Activated naive CD8-positive, alpha-beta T cell treated with anti-CD3 and anti-CD28 coated beads for 36 hours (primary cell): ENCODE results near the gene ENTREP1. TPM values are rescaled to one million over a fixed set of nuclear protein-coding genes. Genes with fewer than 3 reads are reported as not detected.
A peak's percentile ranks its signal among the peaks of the same experiment; 100 is the strongest.
"Not testable (repeated sequence)": the region's sequence is repeated elsewhere in the genome, so short reads cannot be mapped to it uniquely, and the experiment has no call there.

Source experiments
- DNase-seq: peaks from one replicate; pipeline ENCODE4 v3.0.0; 2021
- H3K27ac Mint-ChIP-seq: one replicate; pipeline ENCODE4 v1.8.0; 2022; ENCODE audit warnings: mild to moderate bottlenecking, moderate library complexity, mixed read lengths
- H3K27me3 Mint-ChIP-seq: one replicate; pipeline ENCODE4 v1.8.0; 2022; ENCODE audit warnings: mild to moderate bottlenecking, mixed read lengths
- H3K36me3 Mint-ChIP-seq: one replicate; pipeline ENCODE4 v1.8.0; 2021; ENCODE audit warnings: mild to moderate bottlenecking, mixed read lengths
- H3K4me1 Mint-ChIP-seq: one replicate; pipeline ENCODE4 v1.8.0; 2021; ENCODE audit warnings: mixed read lengths
- H3K4me3 Mint-ChIP-seq: one replicate; pipeline ENCODE4 v1.8.0; 2022; ENCODE audit warnings: mild to moderate bottlenecking, moderate library complexity, mixed read lengths
- H3K9me3 Mint-ChIP-seq: one replicate; pipeline ENCODE4 v1.8.0; 2022; ENCODE audit warnings: mixed read lengths
- total RNA-seq, 2 experiments: library from RNA; stranded (reverse); gene quantifications; one replicate each; pipeline ENCODE4 v1.2.3, GENCODE V29; 2021

Gene ENTREP1, protein sequence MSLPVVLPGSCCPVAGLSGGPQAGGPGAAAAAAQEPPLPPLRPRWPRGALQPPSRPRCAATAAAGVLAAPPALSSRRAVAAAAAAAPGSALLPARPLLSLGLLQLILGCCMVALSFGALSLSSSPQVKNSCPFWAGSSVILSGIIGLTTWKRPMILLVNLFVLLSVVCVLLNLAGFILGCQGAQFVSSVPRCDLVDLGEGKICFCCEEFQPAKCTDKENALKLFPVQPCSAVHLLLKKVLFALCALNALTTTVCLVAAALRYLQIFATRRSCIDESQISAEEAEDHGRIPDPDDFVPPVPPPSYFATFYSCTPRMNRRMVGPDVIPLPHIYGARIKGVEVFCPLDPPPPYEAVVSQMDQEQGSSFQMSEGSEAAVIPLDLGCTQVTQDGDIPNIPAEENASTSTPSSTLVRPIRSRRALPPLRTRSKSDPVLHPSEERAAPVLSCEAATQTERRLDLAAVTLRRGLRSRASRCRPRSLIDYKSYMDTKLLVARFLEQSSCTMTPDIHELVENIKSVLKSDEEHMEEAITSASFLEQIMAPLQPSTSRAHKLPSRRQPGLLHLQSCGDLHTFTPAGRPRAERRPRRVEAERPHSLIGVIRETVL
- total RNA-seq = not detected

DNA sequence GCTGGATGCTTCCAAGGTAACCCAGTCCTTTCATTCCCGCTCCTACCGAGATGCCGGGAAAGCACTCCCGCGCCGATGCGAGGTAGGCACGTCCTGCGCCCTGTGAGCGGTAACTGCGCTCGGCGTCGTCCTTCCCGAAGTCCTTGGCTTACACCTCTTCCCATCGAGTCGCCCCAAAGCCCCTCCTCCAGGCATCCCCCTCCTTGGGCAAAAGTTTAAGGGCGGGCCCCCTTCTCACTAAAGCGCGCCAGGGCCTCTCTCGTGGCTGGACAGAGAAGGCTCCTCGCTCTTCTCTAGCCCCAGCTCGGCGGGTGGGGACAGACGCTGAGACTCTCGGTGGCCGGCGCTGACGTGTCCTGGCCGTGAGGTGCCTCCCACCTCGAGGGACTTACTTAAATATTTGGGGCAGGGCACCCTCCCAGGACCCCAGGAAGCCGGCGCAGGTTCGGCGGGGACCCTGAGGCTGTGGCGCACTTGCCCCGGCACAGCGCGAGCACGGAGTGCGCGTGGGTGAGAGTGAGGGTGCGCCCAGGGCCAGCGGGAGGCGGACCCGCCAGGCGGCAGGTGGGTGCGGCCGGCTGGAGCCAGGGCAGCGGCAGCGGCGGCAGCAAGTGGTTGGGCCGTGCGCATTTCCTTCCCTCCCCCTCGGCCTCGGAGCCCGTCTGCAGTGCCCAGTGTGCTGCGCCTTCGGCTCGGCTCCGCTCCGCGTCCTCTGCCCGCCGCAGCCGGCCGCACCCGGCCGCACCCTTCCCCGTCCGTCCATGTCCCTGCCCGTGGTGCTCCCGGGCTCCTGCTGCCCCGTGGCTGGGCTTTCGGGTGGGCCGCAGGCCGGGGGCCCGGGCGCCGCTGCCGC lies at the start of gene ENTREP1:
ENTREP1 (plus strand) TSS at position 667 of the 853 bp plus-strand sequence; CDS start at position 762, 95 bp downstream.
- H3K27me3 Mint-ChIP-seq = peaks cover 61% of the 10 kb centered on the region
- DNase-seq = no peak
- no peaks in the 10 kb centered on the region for H3K36me3 Mint-ChIP-seq
- no peaks in the 10 kb centered on the region for H3K4me1 Mint-ChIP-seq
- no peak within 1 kb of the TSS for H3K27ac Mint-ChIP-seq
- no peak within 1 kb of the TSS for H3K4me3 Mint-ChIP-seq
- H3K9me3 Mint-ChIP-seq = no peaks in the 10 kb centered on the region

GRCh38 chr9:69276775-69277174 lies 48.2 kb upstream of the ENTREP1 start:
- Mint-ChIP-seq H3K4me1 (peaks cover 5% of the 10 kb centered on the region), H3K27me3 (peaks cover 10% of the 10 kb centered on the region)

GRCh38 chr9:69279084-69279731 lies 45.8 kb upstream of the ENTREP1 start:
- Mint-ChIP-seq H3K27me3 (peaks cover 24% of the 10 kb centered on the region), H3K36me3 (no peaks in the 10 kb centered on the region), H3K9me3 (peaks cover 15% of the 10 kb centered on the region), H3K4me3 (no peak overlapping the region), H3K27ac (no peak overlapping the region), H3K4me1 (peaks cover 5% of the 10 kb centered on the region)
- peak; percentile 15 for DNase-seq

More at GRCh38 chr9:69276775-69277174, 48.2 kb upstream of the ENTREP1 start:
- H3K27ac Mint-ChIP-seq = no peak overlapping the region
- peaks cover 15% of the 10 kb centered on the region for H3K9me3 Mint-ChIP-seq
- H3K4me3 Mint-ChIP-seq = no peak overlapping the region
- H3K36me3 Mint-ChIP-seq = no peaks in the 10 kb centered on the region
- DNase-seq = no peak

GRCh38 chr9:69279733-69280132 lies 45.3 kb upstream of the ENTREP1 start:
- Mint-ChIP-seq H3K9me3 (peaks cover 13% of the 10 kb centered on the region), H3K27ac (no peak overlapping the region), H3K36me3 (no peaks in the 10 kb centered on the region), H3K27me3 (peaks cover 29% of the 10 kb centered on the region), H3K4me3 (no peak overlapping the region), H3K4me1 (peaks cover 5% of the 10 kb centered on the region)
- no peak for DNase-seq

DNA sequence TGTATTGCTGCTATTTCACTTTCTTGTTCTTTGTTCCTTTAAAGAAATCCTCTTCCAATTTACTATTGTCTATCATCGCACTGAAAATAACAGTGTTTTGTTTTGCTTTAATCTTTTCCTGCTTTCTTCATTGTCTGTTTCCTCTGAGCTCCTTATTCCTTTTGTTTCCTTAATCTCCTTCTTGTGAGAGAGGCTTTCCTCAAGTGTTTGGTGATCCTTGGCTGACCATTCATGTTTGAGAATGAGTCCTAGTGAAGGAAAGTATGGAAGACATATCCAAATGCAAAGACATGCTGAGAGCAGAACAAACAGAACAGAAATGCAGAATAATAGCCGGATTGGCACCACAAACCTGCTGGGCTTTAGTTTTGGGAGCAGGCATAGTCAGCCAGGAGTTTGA lies 42.0 kb upstream of the ENTREP1 start:
- Mint-ChIP-seq H3K36me3 (no peaks in the 10 kb centered on the region), H3K4me3 (no peak overlapping the region), H3K27me3 (peaks cover 46% of the 10 kb centered on the region), H3K9me3 (peaks cover 9% of the 10 kb centered on the region), H3K4me1 (peaks cover 5% of the 10 kb centered on the region), H3K27ac (no peak overlapping the region)
- no peak for DNase-seq

DNA sequence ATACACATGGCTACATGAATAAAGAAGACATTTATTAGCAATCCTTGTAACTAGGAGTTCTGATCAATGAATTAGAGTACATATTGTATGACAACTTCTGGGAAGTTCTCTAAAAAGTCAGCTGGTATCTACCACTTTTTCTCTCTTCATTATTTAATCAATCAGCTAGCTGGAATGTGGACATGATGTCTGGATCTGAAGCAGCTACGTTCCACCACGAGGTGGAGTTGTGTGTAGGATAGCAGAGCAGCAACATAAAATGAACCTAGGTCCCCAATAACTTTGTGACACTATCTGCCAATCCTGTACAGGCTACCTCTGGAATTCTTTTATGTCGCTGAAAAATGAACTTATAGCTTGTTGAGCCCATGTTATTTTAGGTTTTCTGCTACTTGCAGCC lies 32.9 kb upstream of the ENTREP1 start:
- no peaks in the 10 kb centered on the region for H3K9me3 Mint-ChIP-seq
- H3K27ac Mint-ChIP-seq = no peak overlapping the region
- H3K27me3 Mint-ChIP-seq = peaks cover 14% of the 10 kb centered on the region

DNA sequence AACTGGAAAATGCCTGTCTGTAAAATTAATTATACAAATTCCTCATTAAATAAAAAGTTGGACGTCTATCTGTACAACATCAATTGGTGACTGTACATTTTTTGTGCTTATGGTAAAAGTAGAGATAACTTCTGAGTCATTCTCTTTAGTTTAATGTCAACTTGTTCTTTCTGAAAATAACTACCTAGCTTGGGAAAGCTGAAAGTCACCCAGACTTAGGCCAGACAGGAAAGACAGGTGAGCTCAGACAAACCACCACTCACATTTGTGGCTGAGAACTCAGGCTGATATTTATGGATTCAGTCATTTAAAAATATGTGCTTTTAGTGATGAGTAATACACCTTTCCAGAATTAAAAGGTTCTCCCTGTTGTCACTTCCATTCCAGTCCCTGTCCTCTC lies 31.9 kb upstream of the ENTREP1 start:
- no peak overlapping the region for H3K27ac Mint-ChIP-seq
- H3K4me1 Mint-ChIP-seq = no peaks in the 10 kb centered on the region
- H3K9me3 Mint-ChIP-seq = no peaks in the 10 kb centered on the region
- no peak overlapping the region for H3K4me3 Mint-ChIP-seq
- no peaks in the 10 kb centered on the region for H3K36me3 Mint-ChIP-seq
- DNase-seq = no peak
- peaks cover 8% of the 10 kb centered on the region for H3K27me3 Mint-ChIP-seq

More for the DNA sequence above, 32.9 kb upstream of the ENTREP1 start:
- H3K4me1 Mint-ChIP-seq = no peaks in the 10 kb centered on the region
- H3K36me3 Mint-ChIP-seq = no peaks in the 10 kb centered on the region
- no peak for DNase-seq
- no peak overlapping the region for H3K4me3 Mint-ChIP-seq

DNA sequence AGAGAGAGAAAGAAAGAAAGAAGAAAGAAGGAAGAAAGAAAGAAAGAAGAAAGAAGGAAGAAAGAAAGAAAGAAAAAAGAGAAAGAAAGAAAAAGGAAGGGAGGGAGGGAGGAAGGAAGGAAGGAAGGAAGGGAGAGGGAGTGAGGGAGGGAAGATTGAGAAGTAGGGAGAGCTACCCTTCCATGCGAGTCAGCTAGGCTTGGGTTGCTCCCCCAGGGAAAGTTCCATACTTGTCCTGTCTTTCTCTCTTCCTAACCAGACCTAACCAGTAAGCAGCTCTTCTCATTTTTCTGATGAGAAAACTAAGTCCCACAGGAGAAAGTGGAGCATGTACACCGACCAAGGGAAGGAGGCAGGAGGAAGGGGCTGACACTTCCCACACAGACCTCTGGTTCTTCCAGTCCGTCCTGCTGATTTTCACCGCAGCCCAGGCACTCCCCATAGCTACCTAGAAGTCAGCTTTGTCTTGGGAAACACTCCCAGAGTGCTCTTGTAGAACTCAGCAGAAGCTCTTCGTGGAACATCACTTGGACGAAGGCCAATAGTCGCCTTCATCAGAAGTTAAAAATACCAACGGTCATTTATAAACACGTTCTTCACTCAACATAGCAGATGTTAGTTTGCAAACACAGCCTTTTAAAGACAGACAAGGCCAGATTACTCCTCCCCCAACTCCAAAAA lies 29.0 kb upstream of the ENTREP1 start:
- no peaks in the 10 kb centered on the region for H3K9me3 Mint-ChIP-seq
- H3K27ac Mint-ChIP-seq = no peak overlapping the region
- no peaks in the 10 kb centered on the region for H3K36me3 Mint-ChIP-seq
- no peak overlapping the region for H3K4me3 Mint-ChIP-seq
- H3K4me1 Mint-ChIP-seq = no peaks in the 10 kb centered on the region
- peaks cover 5% of the 10 kb centered on the region for H3K27me3 Mint-ChIP-seq
- no peak for DNase-seq

GRCh38 chr9:69297300-69297980 lies 27.6 kb upstream of the ENTREP1 start:
- no peak for DNase-seq
- Mint-ChIP-seq H3K27ac (no peak overlapping the region), H3K4me3 (no peak overlapping the region), H3K9me3 (no peaks in the 10 kb centered on the region), H3K27me3 (peaks cover 5% of the 10 kb centered on the region), H3K36me3 (no peaks in the 10 kb centered on the region), H3K4me1 (no peaks in the 10 kb centered on the region)

- Mint-ChIP-seq H3K4me1 (no peaks in the 10 kb centered on the region), H3K4me3 (no peak overlapping the region), H3K27me3 (peaks cover 2% of the 10 kb centered on the region), H3K27ac (no peak overlapping the region), H3K36me3 (no peaks in the 10 kb centered on the region), H3K9me3 (no peaks in the 10 kb centered on the region)
- DNase-seq = no peak
Measured at GRCh38 chr9:69299315-69299714, 25.7 kb upstream of the ENTREP1 start.

DNA sequence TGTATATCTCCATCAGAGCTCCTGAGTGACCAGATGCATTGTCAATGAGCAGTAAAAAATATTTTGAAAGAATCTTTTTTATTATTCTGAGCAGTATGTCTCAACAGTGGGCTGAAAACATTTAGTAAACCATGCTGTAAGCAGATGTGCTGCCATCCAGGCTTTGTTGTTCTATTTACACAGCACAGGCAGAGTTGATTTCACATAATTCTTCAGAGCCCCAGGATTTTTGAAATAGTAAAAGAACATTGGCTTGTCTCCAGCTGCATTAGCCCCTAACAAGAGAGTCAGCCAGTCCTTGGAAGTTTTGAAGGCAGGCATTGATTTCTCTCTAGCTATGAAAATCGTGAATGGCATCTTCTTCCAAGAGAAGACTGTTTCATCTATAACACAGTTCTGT lies 25.2 kb upstream of the ENTREP1 start:
- no peaks in the 10 kb centered on the region for H3K9me3 Mint-ChIP-seq

GRCh38 chr9:69303331-69303730 lies 21.7 kb upstream of the ENTREP1 start:
- Mint-ChIP-seq H3K4me1 (no peaks in the 10 kb centered on the region), H3K27me3 (peaks cover 3% of the 10 kb centered on the region), H3K27ac (no peak overlapping the region), H3K36me3 (no peaks in the 10 kb centered on the region), H3K9me3 (no peaks in the 10 kb centered on the region), H3K4me3 (no peak overlapping the region)
- DNase-seq = no peak

More for the DNA sequence above, 25.2 kb upstream of the ENTREP1 start:
- Mint-ChIP-seq H3K4me3 (no peak overlapping the region), H3K27me3 (peaks cover 6% of the 10 kb centered on the region), H3K36me3 (no peaks in the 10 kb centered on the region), H3K27ac (no peak overlapping the region), H3K4me1 (no peaks in the 10 kb centered on the region)
- no peak for DNase-seq

DNA sequence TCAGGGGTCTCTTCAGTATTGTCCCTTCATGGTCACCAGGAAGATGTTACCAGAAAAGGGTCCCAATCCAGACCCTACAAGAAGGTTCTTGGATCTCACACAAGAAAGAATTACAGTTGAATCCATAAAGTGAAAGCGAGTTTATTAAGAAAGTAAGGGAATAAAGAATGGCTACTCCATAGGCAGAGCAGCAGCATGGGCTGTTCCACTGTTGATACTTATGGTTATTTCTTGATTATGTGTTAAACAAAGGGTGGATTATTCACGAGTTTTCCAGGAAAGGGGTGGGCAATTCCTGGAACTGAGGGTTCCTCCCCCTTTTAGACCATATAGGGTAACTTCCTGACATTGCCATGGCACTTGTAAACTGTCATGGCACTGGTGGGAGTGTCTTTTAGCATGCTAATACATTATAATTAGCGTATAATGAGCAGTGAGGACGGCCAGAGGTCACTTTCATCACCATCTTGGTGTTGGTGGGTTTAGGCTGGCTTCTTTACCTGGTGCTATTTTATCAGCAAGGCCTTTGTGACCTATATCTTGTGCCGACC lies 18.0 kb upstream of the ENTREP1 start:
- not testable (repeated sequence) for H3K27ac Mint-ChIP-seq, H3K27me3 Mint-ChIP-seq, H3K36me3 Mint-ChIP-seq

More for the DNA sequence above, 18.0 kb upstream of the ENTREP1 start:
- H3K4me1 Mint-ChIP-seq, H3K4me3 Mint-ChIP-seq, H3K9me3 Mint-ChIP-seq, DNase-seq: not testable (repeated sequence)
